T follicular helper cell (primary cell): Measurements from ENCODE around the gene TCP10L.
"Not testable (repeated sequence)": the region's sequence is repeated elsewhere in the genome, so short reads cannot be mapped to it uniquely, and the experiment has no call there.

Experiments
- DNase-seq: peaks from one replicate; pipeline ENCODE4 v3.0.0-alpha.2; 2020; ENCODE audit warnings: low read depth

TCP10L gene

GRCh38 chr21:32587120-32587519 is 1.8 kb upstream of the TCP10L start:
- DNase-seq, result no peak

- no peak for DNase-seq
Observed at GRCh38 chr21:32585970-32586369, 647 bp upstream of the TCP10L start.

GRCh38 chr21:32584472-32584871 is 851 bp downstream of the TCP10L start:
- DNase-seq, result no peak

GRCh38 chr21:32581732-32582131 is 3.6 kb downstream of the TCP10L start:
- DNase-seq, result no peak

GRCh38 chr21:32580949-32581348 is 4.4 kb downstream of the TCP10L start:
- no peak for DNase-seq

GRCh38 chr21:32578107-32578691 is 7.1 kb downstream of the TCP10L start:
- DNase-seq, result no peak

- no peak for DNase-seq
Observed at GRCh38 chr21:32576011-32576410, 9.3 kb downstream of the TCP10L start.

- no peak for DNase-seq
Observed at GRCh38 chr21:32574946-32575925, 10.1 kb downstream of the TCP10L start.

GRCh38 chr21:32572574-32573420 is 12.5 kb downstream of the TCP10L start:
- DNase-seq, result no peak

GRCh38 chr21:32570456-32570855 is 14.9 kb downstream of the TCP10L start:
- DNase-seq, result no peak

GRCh38 chr21:32569261-32570230 is 15.8 kb downstream of the TCP10L start:
- DNase-seq, result peak; percentile 68

- DNase-seq, result no peak
Observed at GRCh38 chr21:32567626-32568025, 17.7 kb downstream of the TCP10L start.

- DNase-seq, result no peak
Observed at GRCh38 chr21:32566741-32567389, 18.5 kb downstream of the TCP10L start.

GRCh38 chr21:32565856-32566465 is 19.4 kb downstream of the TCP10L start:
- no peak for DNase-seq

- no peak for DNase-seq
Observed at GRCh38 chr21:32562915-32563314, 22.4 kb downstream of the TCP10L start.

- no peak for DNase-seq
Observed at GRCh38 chr21:32562426-32562825, 22.9 kb downstream of the TCP10L start.

- DNase-seq, result not testable (repeated sequence)
Observed at GRCh38 chr21:32561476-32561875, 23.8 kb downstream of the TCP10L start.

- DNase-seq, result no peak
Observed at GRCh38 chr21:32560896-32561295, 24.4 kb downstream of the TCP10L start.

GRCh38 chr21:32559006-32559610 is 26.2 kb downstream of the TCP10L start:
- no peak for DNase-seq

- DNase-seq, result no peak
Observed at GRCh38 chr21:32558106-32558505, 27.2 kb downstream of the TCP10L start.
